Measurements from ENCODE around the gene MAF.

MAF gene

DNA sequence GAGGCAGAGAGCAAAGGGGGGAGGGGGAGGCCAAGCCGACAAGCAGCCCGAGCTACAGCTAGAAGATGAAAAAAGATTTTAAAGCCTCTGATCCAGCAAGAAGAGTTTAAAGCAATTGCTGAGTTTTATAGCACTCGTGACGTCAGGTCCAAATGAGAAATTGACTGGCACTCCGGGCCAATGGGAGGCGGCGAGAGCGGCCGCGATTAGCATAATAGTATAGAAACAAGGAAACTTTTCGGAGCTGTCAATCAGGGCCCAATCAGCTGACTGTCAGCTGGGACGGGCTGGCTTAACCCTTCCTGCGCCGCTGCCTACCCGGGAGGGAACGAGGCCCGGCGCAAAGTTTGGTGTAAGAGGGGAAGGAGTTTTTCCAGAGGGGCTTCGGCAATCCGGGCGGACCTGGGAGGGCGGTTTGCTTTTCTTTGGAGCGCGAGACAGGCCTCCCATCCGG, at the start of gene MAF:
TSS of gene MAF (minus strand) at position 100 of the 454 bp plus-strand sequence. CDS start 835 bp downstream, outside the sequence.
- no peak for DNase-seq (ENCODE audit: low read depth, low spot score)
- CTCF ChIA-PET: interaction anchor here (1.3 to 3.4 kb wide), 4 partner anchors 22 to 1479 kb away, joined by 3 to 12 read pairs (median 8); no protein-coding TSS in a partner anchor
- POLR2A ChIA-PET: no interaction called here
- TF ChIP-seq, protein P1, sequence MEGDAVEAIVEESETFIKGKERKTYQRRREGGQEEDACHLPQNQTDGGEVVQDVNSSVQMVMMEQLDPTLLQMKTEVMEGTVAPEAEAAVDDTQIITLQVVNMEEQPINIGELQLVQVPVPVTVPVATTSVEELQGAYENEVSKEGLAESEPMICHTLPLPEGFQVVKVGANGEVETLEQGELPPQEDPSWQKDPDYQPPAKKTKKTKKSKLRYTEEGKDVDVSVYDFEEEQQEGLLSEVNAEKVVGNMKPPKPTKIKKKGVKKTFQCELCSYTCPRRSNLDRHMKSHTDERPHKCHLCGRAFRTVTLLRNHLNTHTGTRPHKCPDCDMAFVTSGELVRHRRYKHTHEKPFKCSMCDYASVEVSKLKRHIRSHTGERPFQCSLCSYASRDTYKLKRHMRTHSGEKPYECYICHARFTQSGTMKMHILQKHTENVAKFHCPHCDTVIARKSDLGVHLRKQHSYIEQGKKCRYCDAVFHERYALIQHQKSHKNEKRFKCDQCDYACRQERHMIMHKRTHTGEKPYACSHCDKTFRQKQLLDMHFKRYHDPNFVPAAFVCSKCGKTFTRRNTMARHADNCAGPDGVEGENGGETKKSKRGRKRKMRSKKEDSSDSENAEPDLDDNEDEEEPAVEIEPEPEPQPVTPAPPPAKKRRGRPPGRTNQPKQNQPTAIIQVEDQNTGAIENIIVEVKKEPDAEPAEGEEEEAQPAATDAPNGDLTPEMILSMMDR (IDR thresholded peaks at IDR 0.05; ENCODE audit: insufficient read depth, low read length, missing control alignments): no peak
- H3K4me3 ChIP-seq (ENCODE audit: low read depth, low read length): peak within 1 kb of the TSS; percentile 28

DNA sequence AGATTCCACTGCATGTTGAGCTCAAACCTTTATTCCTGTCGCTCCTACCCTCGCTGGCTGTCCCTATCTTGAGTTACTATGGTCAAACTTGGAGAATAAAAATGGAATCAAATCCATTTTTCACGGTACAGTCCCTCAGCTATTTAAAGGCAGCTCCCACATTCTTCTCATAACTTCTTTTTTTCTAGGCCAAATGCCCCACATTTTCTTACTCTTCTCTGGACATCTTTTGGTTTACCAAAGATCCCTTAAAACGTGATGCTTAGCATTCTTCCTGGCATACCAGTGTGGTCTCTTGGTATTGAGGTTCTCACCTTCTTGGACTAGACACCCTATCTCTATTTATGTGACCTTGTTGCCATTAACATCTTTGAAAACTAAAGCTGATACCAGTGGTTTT, 48.3 kb upstream of the MAF start:
- ChIA-PET CTCF (no interaction called here), POLR2A (no interaction called here)
- DNase-seq (ENCODE audit: low read depth, low spot score): no peak
- TF ChIP-seq, protein P1 (IDR thresholded peaks at IDR 0.05; ENCODE audit: insufficient read depth, low read length, missing control alignments): no peak
- H3K4me3 ChIP-seq (ENCODE audit: low read depth, low read length): no peak overlapping the region

DNA sequence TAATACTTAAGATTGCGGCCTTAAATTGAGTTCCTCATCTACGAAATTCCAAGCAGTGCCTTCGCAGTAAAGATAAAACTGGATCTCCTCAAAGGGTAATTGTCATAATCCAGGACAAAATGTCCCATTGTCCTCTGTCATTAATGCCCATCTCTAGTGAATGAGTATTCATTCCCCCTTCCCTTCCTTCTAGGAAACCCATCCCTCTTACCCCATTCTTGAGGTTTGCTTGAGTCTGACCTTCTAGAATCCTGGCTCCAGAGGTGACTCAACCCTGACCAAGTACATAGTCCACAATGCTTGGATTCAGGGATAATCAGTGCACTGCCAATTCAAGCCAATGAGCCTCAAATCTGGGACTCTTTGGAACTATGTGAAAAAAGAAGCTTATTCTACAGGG, 47.0 kb upstream of the MAF start:
- DNase-seq (ENCODE audit: low read depth, low spot score): no peak
- CTCF ChIA-PET: no interaction called here
- no peak overlapping the region for H3K4me3 ChIP-seq (ENCODE audit: low read depth, low read length)
- POLR2A ChIA-PET: no interaction called here
- TF ChIP-seq, protein P1 (IDR thresholded peaks at IDR 0.05; ENCODE audit: insufficient read depth, low read length, missing control alignments): no peak

DNA sequence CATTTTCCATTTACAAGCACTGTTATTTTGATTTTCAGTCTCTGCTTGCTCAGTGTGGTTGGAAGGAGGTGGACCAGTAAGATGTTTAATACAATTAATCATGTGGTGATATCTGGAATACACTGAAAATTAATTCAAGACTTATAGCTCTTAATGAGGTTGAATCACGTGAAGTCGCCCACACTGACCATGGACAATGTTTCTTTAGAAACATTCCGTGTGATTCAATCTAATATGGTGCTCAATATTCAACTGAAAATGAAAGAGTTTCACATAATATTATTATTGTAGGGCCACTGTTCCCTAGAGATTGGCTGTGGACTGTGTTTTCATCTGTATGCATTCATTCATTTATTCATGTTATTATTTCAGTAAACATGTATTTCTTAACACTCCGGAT, 45.2 kb upstream of the MAF start:
- H3K4me3 ChIP-seq (ENCODE audit: low read depth, low read length): no peak overlapping the region
- TF ChIP-seq, protein P1 (IDR thresholded peaks at IDR 0.05; ENCODE audit: insufficient read depth, low read length, missing control alignments): no peak
- POLR2A ChIA-PET: no interaction called here
- CTCF ChIA-PET: no interaction called here
- DNase-seq (ENCODE audit: low read depth, low spot score): no peak

DNA sequence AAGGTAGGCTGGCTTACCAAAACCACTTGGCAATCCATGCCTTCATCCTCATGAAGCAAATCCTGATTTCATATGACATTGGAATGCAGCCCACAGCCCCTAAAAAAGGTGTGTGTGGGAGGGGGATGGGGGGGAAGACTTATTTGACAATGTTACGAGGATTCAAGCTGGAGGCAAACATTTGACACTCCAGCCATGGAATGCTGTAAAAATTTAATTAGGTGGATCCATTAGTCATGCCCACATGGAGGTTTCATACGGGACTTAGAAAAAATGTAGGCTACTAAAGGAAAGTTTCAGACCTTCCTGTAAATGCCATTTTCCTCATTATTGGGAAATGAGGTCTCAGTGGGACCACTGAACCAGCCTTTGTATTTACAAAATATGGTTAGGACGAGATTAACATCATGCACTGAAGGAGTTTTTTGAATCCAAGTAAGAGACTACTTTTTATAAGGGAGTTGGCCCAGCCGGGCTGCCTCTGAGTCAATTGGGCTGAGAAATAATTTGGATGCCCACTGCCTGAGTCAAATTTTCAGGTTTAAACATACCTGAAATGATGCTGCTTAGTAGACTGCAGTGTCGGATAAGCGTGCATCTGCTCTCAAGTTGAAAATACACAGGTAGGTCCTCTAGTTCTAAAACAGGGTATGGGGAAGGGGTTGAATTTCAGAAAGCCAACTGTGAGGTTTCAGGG, 44.6 kb upstream of the MAF start:
- POLR2A ChIA-PET: no interaction called here
- DNase-seq (ENCODE audit: low read depth, low spot score): no peak
- H3K4me3 ChIP-seq (ENCODE audit: low read depth, low read length): no peak overlapping the region
- TF ChIP-seq, protein P1 (IDR thresholded peaks at IDR 0.05; ENCODE audit: insufficient read depth, low read length, missing control alignments): no peak
- CTCF ChIA-PET: no interaction called here

DNA sequence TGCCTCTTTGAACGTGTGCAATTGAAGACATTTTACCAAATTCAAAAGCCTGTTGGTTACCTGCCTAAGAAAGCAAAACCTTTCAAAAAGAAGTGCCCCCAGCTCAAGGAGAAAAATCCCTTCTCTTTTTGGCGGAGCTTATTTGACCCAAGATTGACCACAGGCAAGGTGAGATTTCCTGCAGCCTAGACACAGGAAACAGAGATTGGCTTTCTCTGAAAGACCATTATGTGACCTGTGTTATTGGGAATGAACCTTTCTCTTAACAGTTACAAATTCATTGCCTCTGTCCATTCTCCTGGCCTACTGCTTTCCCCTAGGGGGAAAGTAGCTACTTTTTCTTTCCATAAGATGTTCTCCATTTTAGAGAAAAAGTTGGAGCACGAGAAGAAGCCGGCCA, 42.1 kb upstream of the MAF start:
- TF ChIP-seq, protein P1 (IDR thresholded peaks at IDR 0.05; ENCODE audit: insufficient read depth, low read length, missing control alignments): no peak
- H3K4me3 ChIP-seq (ENCODE audit: low read depth, low read length): no peak overlapping the region
- ChIA-PET CTCF (no interaction called here), POLR2A (no interaction called here)
- no peak for DNase-seq (ENCODE audit: low read depth, low spot score)
